GM12878 (cell line): ENCODE data around the gene RCBTB2. TPM values are rescaled to one million over a fixed set of nuclear protein-coding genes. Genes with fewer than 3 reads are reported as not detected.

Experiments used
- ATAC-seq: fragments of 200-7000 bp; cut with Tn5 transposase; 3 replicates; pipeline ENCODE4 v1.9.1; 2020; ENCODE audit warnings: mild to moderate bottlenecking, moderate library complexity
- BruUV-seq: library from RNA; stranded (reverse); fragments of 400-500 nt; replicated peaks from 2 replicates; lab custom pipeline; 2021; lab: Mats Ljungman, UMichigan
- CTCF ChIA-PET: fragments of 300-600 bp; sonication (Branson Sonifier 250); formaldehyde crosslinking; extraction: SDS; loops from one replicate; lab custom pipeline; 2021; ENCODE audit warnings: inconsistent platforms; lab: Yijun Ruan, JAX
- POLR2A ChIA-PET: fragments of 350-600 bp; formaldehyde crosslinking; extraction: SDS; loops from one replicate; lab custom pipeline; 2021; ENCODE audit warnings: inconsistent platforms; lab: Charles Lee
- RAD21 ChIA-PET: fragments of 300-600 bp; sonication (Branson Sonifier 250); formaldehyde crosslinking; loops from one replicate; lab custom pipeline; 2023; ENCODE audit warnings: antibody characterized with exemption; ENCODE audit not compliant: unreplicated experiment; lab: Charles Lee
- SMC1A ChIA-PET: fragments of 300-600 bp; sonication (Branson Sonifier 250); formaldehyde crosslinking; loops from one replicate; lab custom pipeline; 2023; ENCODE audit not compliant: unreplicated experiment, uncharacterized antibody; lab: Charles Lee
- DNase-seq: peaks from one replicate; pipeline ENCODE4 v3.0.0-alpha.2; 2011; ENCODE audit warnings: low read depth, low spot score
- FAIRE-seq: peaks from 3 replicates; lab custom pipeline; 2011; peaks lifted over from hg19 to GRCh38; lab: Jason Lieb, UNC
- H2AFZ ChIP-seq: 2 replicates; pipeline ENCODE4 v1.6.0; 2011; ENCODE audit warnings: low read depth, low read length, control low read depth; ENCODE audit not compliant: control insufficient read depth
- H3K27ac ChIP-seq: 2 replicates; pipeline ENCODE4 v1.5.1; 2011; ENCODE audit warnings: control low read depth; ENCODE audit not compliant: control insufficient read depth, insufficient read depth
- H3K27me3 ChIP-seq, 2 experiments: replicated peaks in 1 of 2; 2 replicates each; pipeline versions ENCODE4 v1.6.0 to v1.6.1; 2011; ENCODE audit warnings: low read length in 1 of 2; ENCODE audit not compliant: control insufficient read depth in 2 of 2, insufficient read depth in 2 of 2
- H3K36me3 ChIP-seq, 2 experiments: 2 replicates each; pipeline ENCODE4 v1.5.1; 2011; ENCODE audit warnings: low read length in 1 of 2; ENCODE audit not compliant: control insufficient read depth in 2 of 2, insufficient read depth in 2 of 2
- H3K4me1 ChIP-seq: 2 replicates; pipeline ENCODE4 v1.6.1; 2011; ENCODE audit warnings: mild to moderate bottlenecking, low read length, moderate library complexity, mixed read lengths; ENCODE audit not compliant: control insufficient read depth, insufficient read depth
- H3K4me2 ChIP-seq: 2 replicates; pipeline ENCODE4 v1.6.0; 2011; ENCODE audit warnings: control low read depth; ENCODE audit not compliant: control insufficient read depth, insufficient read depth
- H3K4me3 ChIP-seq: fragments of 200-600 bp; sonication (generic); 2 replicates; pipeline ENCODE4 v1.5.1; 2016
- H3K79me2 ChIP-seq: 2 replicates; pipeline ENCODE4 v1.6.0; 2011; ENCODE audit warnings: low read length; ENCODE audit not compliant: control insufficient read depth, insufficient read depth
- H3K9ac ChIP-seq: 2 replicates; pipeline ENCODE4 v1.8.0; 2011; ENCODE audit warnings: low read length, control low read depth, mixed read lengths; ENCODE audit not compliant: control insufficient read depth, insufficient read depth
- H3K9me3 ChIP-seq: replicated peaks from 3 replicates; pipeline ENCODE4 v1.5.1; 2011; ENCODE audit warnings: mild to moderate bottlenecking, low read length; ENCODE audit not compliant: control insufficient read depth, insufficient read depth
- H4K20me1 ChIP-seq: 2 replicates; pipeline ENCODE4 v1.6.0; 2011; ENCODE audit not compliant: control insufficient read depth, insufficient read depth
- CEBPB ChIP-seq, 2 experiments: fragments of 150-350 bp in 1 of 2; IDR thresholded peaks; 2 replicates each; pipeline ENCODE4 v1.6.1; 2012 to 2014; ENCODE audit warnings: low read depth in 2 of 2, low read length in 2 of 2, borderline replicate concordance in 1 of 2, inconsistent platforms in 1 of 2
- NFYB ChIP-seq: IDR thresholded peaks from 2 replicates; pipeline ENCODE4 v1.6.1; 2011; ENCODE audit warnings: low read depth, mild to moderate bottlenecking, low read length, improper control_type of control experiment, moderate library complexity; ENCODE audit not compliant: insufficient read depth
- SRF ChIP-seq, 2 experiments: IDR thresholded peaks; 2 replicates each; pipeline ENCODE4 v1.6.1; 2011; ENCODE audit warnings: low read depth in 2 of 2, low read length in 2 of 2, mild to moderate bottlenecking in 1 of 2, moderate library complexity in 1 of 2
- ZBTB33 ChIP-seq: fragments of 450-650 bp; IDR thresholded peaks from 2 replicates; pipeline ENCODE4 v1.6.1; 2017; ENCODE audit warnings: mild to moderate bottlenecking
- WGBS: methylation state at CpG from one replicate; pipeline ENCODE4 v1.1.6; 2016; ENCODE audit warnings: low lambda C conversion rate; ENCODE audit not compliant: insufficient replicate concordance, insufficient coverage; ENCODE audit errors: missing lambda C conversion rate; 5-methylcytosine and 5-hydroxymethylcytosine counted together
- in situ Hi-C: fragments of 300-500 bp; cut with MboI; formaldehyde crosslinking; loops from 9 replicates; pipeline ENCODE4 v1.14.3; 2018; ENCODE audit warnings: mixed read lengths
- intact Hi-C: fragments of 100-400 bp; cut with micrococcal nuclease; formaldehyde crosslinking; loops from one replicate; pipeline ENCODE4 v1.14.2; 2022; ENCODE audit not compliant: unreplicated experiment
- polyA plus RNA-seq, 11 experiments: library from polyadenylated mRNA; depleted of rRNA in 4 of 11; unstranded in 6 of 11; stranded (reverse) in 5 of 11; fragments of >200 nt; fragmentation: Nextera tagmentation in 4 of 11; fragmentation: Illumina TruSeq in 1 of 11; extraction: Ambion mirVana in 4 of 11; extraction: Trizol in 1 of 11; gene quantifications; 1 replicate in 1 of 11; 2 replicates in 10 of 11; pipeline versions ENCODE4 v1.2.1 to v1.2.3, GENCODE V29; 2011 to 2016; ENCODE audit warnings: inconsistent platforms in 2 of 11, missing spikeins in 2 of 11, low read depth in 1 of 11
- total RNA-seq, 4 experiments: library from RNA; depleted of rRNA in 3 of 4; stranded (reverse); fragments of >200 nt in 3 of 4; fragmentation: Illumina TruSeq in 1 of 4; extraction: Trizol in 1 of 4; gene quantifications; 2 replicates each; pipeline versions ENCODE4 v1.2.1 to v1.2.3, GENCODE V29; 2013 to 2021

The RCBTB2 gene
- total and polyA plus RNA-seq, 10 of the 15 experiments (the other 5 are each of a cell fraction or from before 2014, with no cell fraction given) = 5.0 to 16.0 (median 8.5) TPM

- no peak for TF ChIP-seq ZBTB33
Measured at GRCh38 chr13:48449656-48450055, 83.2 kb downstream of the RCBTB2 start (continued).

- Histone ChIP-seq H3K27ac (no peak overlapping the region), H3K9ac (no peak overlapping the region), H3K9me3 (no peaks in the 10 kb centered on the region; the same call in 1 of the 3 replicates), H3K27me3 (no peaks in the 10 kb centered on the region), H3K4me2 (0 out of 2 replicates have a peak overlapping the region, but pooled peaks have one; percentile 5), H2AFZ (no peak overlapping the region), H3K4me1 (no peaks in the 10 kb centered on the region), H3K4me3 (no peak overlapping the region), H4K20me1 (no peaks in the 10 kb centered on the region), H3K79me2 (no peaks in the 10 kb centered on the region), H3K36me3 (peaks cover 0 to 5% of the 10 kb centered on the region in 2 experiments; a peak in 1 of 4 replicates)
- ChIA-PET CTCF (no interaction called here), POLR2A (no interaction called here), SMC1A (interaction anchor here (0.7 to 1.2 kb wide), 3 partner anchors 9 to 15 kb away, joined by 3 read pairs; no protein-coding TSS in a partner anchor), RAD21 (no interaction called here)
- ATAC-seq (no peak), DNase-seq (no peak), FAIRE-seq (no peak)
- intact Hi-C loops = no loop called here
- in situ Hi-C loops = no loop called here
- BruUV-seq = no TSS peak
- WGBS = 79% methylated on average over 6 of the region's 6 CpGs
- TF ChIP-seq SRF (IDR thresholded peaks at IDR 0.05; ENCODE audit: low read depth in 2 of 2, low read length in 2 of 2) (no peak), CEBPB (IDR thresholded peaks at IDR 0.05; ENCODE audit: borderline replicate concordance in 1 of 2, low read depth in 2 of 2, low read length in 2 of 2) (peak in 1 of 2 experiments; percentile 50; a peak in 1 of 4 replicates), NFYB (no peak)
Measured at GRCh38 chr13:48448959-48449614, 83.8 kb downstream of the RCBTB2 start.
